Measurements from ENCODE around the gene DMD.

The DMD gene

GRCh38 chrX:32871636-32872035, 339.7 kb downstream of the DMD start:
- TF ChIP-seq SIN3A (IDR thresholded peaks at IDR 0.05; ENCODE audit: borderline replicate concordance, insufficient read depth, low read length) (no peak), FOXP2 (optimal IDR thresholded peaks at IDR 0.05; ENCODE audit: borderline replicate concordance, extremely low read depth, extremely low read length, insufficient read depth) (no peak), REST (IDR thresholded peaks at IDR 0.05; ENCODE audit: insufficient read depth in 1 of 2, low read depth in 2 of 2, low read length in 2 of 2) (no peak), POLR2AphosphoS5 (IDR thresholded peaks at IDR 0.05; ENCODE audit: low read depth, low read length) (no peak), TAF1 (IDR thresholded peaks at IDR 0.05; ENCODE audit: borderline replicate concordance, insufficient read depth, low read length) (no peak)

GRCh38 chrX:32868524-32868895, 342.8 kb downstream of the DMD start:
- no peak for TF ChIP-seq POLR2AphosphoS5 (IDR thresholded peaks at IDR 0.05; ENCODE audit: low read depth, low read length)
- no peak for TF ChIP-seq TAF1 (IDR thresholded peaks at IDR 0.05; ENCODE audit: borderline replicate concordance, insufficient read depth, low read length)
- no peak for TF ChIP-seq FOXP2 (optimal IDR thresholded peaks at IDR 0.05; ENCODE audit: borderline replicate concordance, extremely low read depth, extremely low read length, insufficient read depth)
- no peak for TF ChIP-seq REST (IDR thresholded peaks at IDR 0.05; ENCODE audit: insufficient read depth in 1 of 2, low read depth in 2 of 2, low read length in 2 of 2)
- no peak for TF ChIP-seq SIN3A (IDR thresholded peaks at IDR 0.05; ENCODE audit: borderline replicate concordance, insufficient read depth, low read length)

GRCh38 chrX:32867781-32868523, 343.4 kb downstream of the DMD start:
- TF ChIP-seq SIN3A (IDR thresholded peaks at IDR 0.05; ENCODE audit: borderline replicate concordance, insufficient read depth, low read length), result no peak
- TF ChIP-seq TAF1 (IDR thresholded peaks at IDR 0.05; ENCODE audit: borderline replicate concordance, insufficient read depth, low read length), result no peak
- no peak for TF ChIP-seq FOXP2 (optimal IDR thresholded peaks at IDR 0.05; ENCODE audit: borderline replicate concordance, extremely low read depth, extremely low read length, insufficient read depth)
- no peak for TF ChIP-seq POLR2AphosphoS5 (IDR thresholded peaks at IDR 0.05; ENCODE audit: low read depth, low read length)
- no peak for TF ChIP-seq REST (IDR thresholded peaks at IDR 0.05; ENCODE audit: insufficient read depth in 1 of 2, low read depth in 2 of 2, low read length in 2 of 2)

- TF ChIP-seq POLR2AphosphoS5 (IDR thresholded peaks at IDR 0.05; ENCODE audit: low read depth, low read length) (no peak), TAF1 (IDR thresholded peaks at IDR 0.05; ENCODE audit: borderline replicate concordance, insufficient read depth, low read length) (no peak), SIN3A (IDR thresholded peaks at IDR 0.05; ENCODE audit: borderline replicate concordance, insufficient read depth, low read length) (no peak), REST (IDR thresholded peaks at IDR 0.05; ENCODE audit: insufficient read depth in 1 of 2, low read depth in 2 of 2, low read length in 2 of 2) (no peak), FOXP2 (optimal IDR thresholded peaks at IDR 0.05; ENCODE audit: borderline replicate concordance, extremely low read depth, extremely low read length, insufficient read depth) (no peak)
These were observed 359.1 kb downstream of the DMD start for GRCh38 chrX:32852203-32852602.
